K562 (cell line): ENCODE data around the gene VDAC1. TPM values are rescaled to one million over a fixed set of nuclear protein-coding genes. Genes with fewer than 3 reads are reported as not detected.
A peak's percentile ranks its signal among the peaks of the same experiment; 100 is the strongest.

Experiments
- ATAC-seq: fragments of 200-7000 bp; cut with Tn5 transposase; 3 replicates; pipeline ENCODE4 v1.9.1; 2020; ENCODE audit warnings: moderate library complexity
- BruUV-seq: library from RNA; stranded (reverse); fragments of 400-500 nt; replicated peaks from 2 replicates; lab custom pipeline; 2021; lab: Mats Ljungman, UMichigan
- CTCF ChIA-PET: fragments of 300-600 bp; formaldehyde crosslinking; extraction: SDS; loops from one replicate; lab custom pipeline; 2021; ENCODE audit warnings: low intra/inter-chr PET ratio; lab: Yijun Ruan, JAX
- POLR2A ChIA-PET: fragments of 300-600, 350-650 bp; sonication (Branson Sonifier 250); formaldehyde crosslinking; extraction: SDS; loops from one replicate; lab custom pipeline; 2021; ENCODE audit warnings: antibody characterized with exemption, inconsistent platforms; lab: Yijun Ruan, JAX
- DNase-seq, 4 experiments: peaks; one replicate each; pipeline versions ENCODE4 v3.0.0 to v3.0.0-alpha.2; 2011 to 2018; ENCODE audit warnings: low spot score in 3 of 4, mixed read lengths in 3 of 4; ENCODE audit errors: extremely low read depth in 1 of 4
- FAIRE-seq: peaks from 2 replicates; lab custom pipeline; 2011; peaks lifted over from hg19 to GRCh38; lab: Jason Lieb, UNC
- H2AFZ ChIP-seq: 2 replicates; pipeline ENCODE4 v1.6.0; 2011; ENCODE audit warnings: low read depth, low read length, control low read depth, inconsistent platforms
- H3K27ac ChIP-seq: fragments of 200-600 bp; 3 replicates; pipeline ENCODE4 v1.8.0; 2011; ENCODE audit warnings: low read depth, mild to moderate bottlenecking, control low read depth, inconsistent platforms, low read length, moderate library complexity, mixed read lengths; ENCODE audit errors: extremely low read depth
- H3K27me3 ChIP-seq, 2 experiments: fragments of 300-600 bp in 1 of 2; 2 replicates in 1 of 2; 3 replicates in 1 of 2; pipeline versions ENCODE4 v1.6.0 to v1.8.0; 2011; ENCODE audit warnings: inconsistent platforms in 2 of 2, low read length in 2 of 2, mild to moderate bottlenecking in 1 of 2, mixed read lengths in 1 of 2, moderate library complexity in 1 of 2; ENCODE audit not compliant: control insufficient read depth in 2 of 2, insufficient read depth in 2 of 2
- H3K36me3 ChIP-seq: fragments of 300-600 bp; 3 replicates; pipeline ENCODE4 v1.8.0; 2011; ENCODE audit warnings: mild to moderate bottlenecking, low read length, inconsistent platforms; ENCODE audit not compliant: control insufficient read depth, insufficient read depth
- H3K4me1 ChIP-seq, 2 experiments: fragments of 200-600 bp in 1 of 2; replicated peaks in 1 of 2; 2 replicates in 1 of 2; 3 replicates in 1 of 2; pipeline versions ENCODE4 v1.5.1 to v1.8.0; 2011; ENCODE audit warnings: inconsistent platforms in 2 of 2, low read length in 2 of 2, mild to moderate bottlenecking in 1 of 2, mixed read lengths in 1 of 2, moderate library complexity in 1 of 2; ENCODE audit not compliant: control insufficient read depth in 2 of 2, insufficient read depth in 2 of 2
- H3K4me2 ChIP-seq: 2 replicates; pipeline ENCODE4 v1.6.1; 2011; ENCODE audit warnings: low read length, control low read depth, inconsistent platforms, mixed read lengths; ENCODE audit not compliant: insufficient read depth
- H3K4me3 ChIP-seq: fragments of 200-600 bp; sonication (generic), shearing (Covaris generic); 2 replicates; pipeline ENCODE4 v1.5.1; 2016; ENCODE audit warnings: control low read depth, inconsistent platforms
- H3K79me2 ChIP-seq: fragments of 200-600 bp; 3 replicates; pipeline ENCODE4 v1.8.0; 2011; ENCODE audit warnings: low read length, inconsistent platforms; ENCODE audit not compliant: control insufficient read depth, insufficient read depth
- H3K9ac ChIP-seq, 2 experiments: 2 replicates each; pipeline versions ENCODE4 v1.6.0 to v1.6.1; 2011; ENCODE audit warnings: low read depth in 2 of 2, low read length in 2 of 2, control low read depth in 1 of 2, inconsistent platforms in 1 of 2, mild to moderate bottlenecking in 1 of 2, mixed read lengths in 1 of 2; ENCODE audit not compliant: insufficient read depth in 1 of 2
- H3K9me1 ChIP-seq: one replicate; pipeline ENCODE4 v1.6.0; 2011; ENCODE audit warnings: inconsistent platforms, mild to moderate bottlenecking, low read length, moderate library complexity; ENCODE audit not compliant: control insufficient read depth, insufficient read depth
- H3K9me3 ChIP-seq: replicated peaks from 2 replicates; pipeline ENCODE4 v1.5.1; 2011; ENCODE audit warnings: low read depth, low read length, inconsistent platforms; ENCODE audit not compliant: control insufficient read depth, insufficient read depth
- H4K20me1 ChIP-seq: replicated peaks from 2 replicates; pipeline ENCODE4 v1.6.1; 2011; ENCODE audit warnings: low read length, inconsistent platforms, mixed read lengths; ENCODE audit not compliant: control insufficient read depth, insufficient read depth
- C11orf30 ChIP-seq: fragments of 450-650 bp; IDR thresholded peaks from 2 replicates; pipeline ENCODE4 v1.6.1; 2016; ENCODE audit warnings: low read depth, mild to moderate bottlenecking
- CC2D1A ChIP-seq: fragments of 450-650 bp; IDR thresholded peaks from 2 replicates; pipeline ENCODE4 v1.6.1; 2017; ENCODE audit warnings: mild to moderate bottlenecking
- CTCFL ChIP-seq: IDR thresholded peaks from 2 replicates; pipeline ENCODE4 v1.6.1; 2011; ENCODE audit warnings: borderline replicate concordance, low read depth, mild to moderate bottlenecking, moderate library complexity, low read length; ENCODE audit not compliant: insufficient read depth, poor library complexity, severe bottlenecking
- MAFF ChIP-seq: IDR thresholded peaks from 2 replicates; pipeline ENCODE4 v1.6.1; 2012; ENCODE audit warnings: low read length, improper control_type of control experiment
- MAFK ChIP-seq: IDR thresholded peaks from 2 replicates; pipeline ENCODE4 v1.6.1; 2011; ENCODE audit warnings: low read length, improper control_type of control experiment
- NFIC ChIP-seq: fragments of 450-650 bp; IDR thresholded peaks from 2 replicates; pipeline ENCODE4 v1.6.1; 2017; ENCODE audit warnings: mild to moderate bottlenecking, inconsistent platforms
- TEAD1 ChIP-seq, 2 experiments: fragments of 450-650 bp in 1 of 2; sonication (generic) in 1 of 2; formaldehyde crosslinking; IDR thresholded peaks; 2 replicates each; pipeline versions ENCODE4 v1.4.0 to v1.8.0; 2020 to 2022; ENCODE audit warnings: mild to moderate bottlenecking in 2 of 2, missing genetic modification reagents in 1 of 2
- ZNF316 ChIP-seq: fragments of 450-650 bp; IDR thresholded peaks from 2 replicates; pipeline ENCODE4 v1.6.1; 2016
- WGBS: fragments of 100-300 bp; shearing (Covaris generic); methylation state at CpG from one replicate; pipeline ENCODE4 v1.1.6; 2016; ENCODE audit warnings: low coverage, mixed read lengths; ENCODE audit not compliant: insufficient coverage; ENCODE audit errors: missing lambda C conversion rate; 5-methylcytosine and 5-hydroxymethylcytosine counted together
- in situ Hi-C: fragments of 300-500 bp; cut with MboI; formaldehyde crosslinking; loops from 4 replicates; pipeline ENCODE4 v1.15.0; 2018; ENCODE audit warnings: inconsistent platforms, mixed read lengths
- intact Hi-C: fragments of 100-400 bp; cut with micrococcal nuclease; formaldehyde crosslinking; loops from 2 replicates; pipeline ENCODE4 v1.14.2; 2022
- polyA plus RNA-seq, 8 experiments: library from polyadenylated mRNA; depleted of rRNA in 4 of 8; stranded (reverse) in 5 of 8; unstranded in 3 of 8; fragments of >200 nt; fragmentation: Nextera tagmentation in 2 of 8; fragmentation: Illumina TruSeq in 1 of 8; extraction: Ambion mirVana in 2 of 8; extraction: Trizol in 1 of 8; gene quantifications; 2 replicates each; pipeline versions ENCODE4 v1.2.1 to v1.2.3, GENCODE V29; 2011 to 2014; ENCODE audit warnings: inconsistent platforms in 1 of 8, missing spikeins in 1 of 8
- total RNA-seq, 7 experiments: library from RNA; depleted of rRNA in 6 of 7; stranded (reverse); fragments of >200 nt in 6 of 7; fragmentation: Illumina TruSeq in 2 of 7; extraction: Trizol in 2 of 7; gene quantifications; 2 replicates each; pipeline versions ENCODE4 v1.2.1 to v1.2.3, GENCODE V29; 2011 to 2021; ENCODE audit warnings: low replicate concordance in 1 of 7

The VDAC1 gene
- total and polyA plus RNA-seq, 9 of the 15 experiments (the other 6 are each of a cell fraction or from before 2014, with no cell fraction given): 168 to 366 (median 293) TPM

- H2AFZ ChIP-seq: peak overlapping the region; percentile 44
- no TSS peak for BruUV-seq
- intact Hi-C loops: no loop called here
- no peak for ATAC-seq
- DNase-seq: no peak
- no peaks in the 10 kb centered on the region for H4K20me1 ChIP-seq
- no peak overlapping the region for H3K27ac ChIP-seq
- no peaks in the 10 kb centered on the region for H3K36me3 ChIP-seq
- TF ChIP-seq CTCFL (no peak), C11orf30 (peak; percentile 47), MAFF (0 out of 2 replicates have a peak, but pooled peaks have one; percentile 37), NFIC (0 out of 2 replicates have a peak, but pooled peaks have one; percentile 10), ZNF316 (peak; percentile 76), MAFK (peak; percentile 49; the same call in 1 of the 2 replicates), CC2D1A (no peak), TEAD1 (CRISPR knock-in tag; IDR thresholded peaks at IDR 0.05) (no peak)
- TF ChIP-seq, all 486 proteins: peak for 5
- Histone ChIP-seq H3K4me1 (peaks cover 36 to 42% of the 10 kb centered on the region in 2 experiments), H3K9me1 (peaks cover 3% of the 10 kb centered on the region), H3K79me2 (no peaks in the 10 kb centered on the region), H3K9ac (no peak overlapping the region), H3K27me3 (no peaks in the 10 kb centered on the region), H3K4me2 (no peak overlapping the region), H3K4me3 (no peak overlapping the region), H3K9me3 (no peaks in the 10 kb centered on the region)
- 63% methylated on average over 12 of the region's 13 CpGs for WGBS
- in situ Hi-C loops: no loop called here
- ChIA-PET POLR2A (no interaction called here), CTCF (no interaction called here)
- no peak for FAIRE-seq
These were observed 77.2 kb downstream of the VDAC1 start for GRCh38 chr5:133927300-133928180.
